HEK293T (cell line): Measurements from ENCODE around the gene GSAP.
"Not testable (repeated sequence)": the region's sequence is repeated elsewhere in the genome, so short reads cannot be mapped to it uniquely, and the experiment has no call there.

ENCODE experiments used
- CTCF ChIA-PET: fragments of 350-600 bp; formaldehyde crosslinking; extraction: SDS; loops from one replicate; lab custom pipeline; 2021; ENCODE audit warnings: antibody characterized with exemption, inconsistent platforms; lab: Yijun Ruan, JAX
- POLR2A ChIA-PET: fragments of 350-600 bp; formaldehyde crosslinking; extraction: SDS; loops from one replicate; lab custom pipeline; 2020; ENCODE audit warnings: antibody characterized with exemption, inconsistent platforms; lab: Yijun Ruan, JAX
- DNase-seq: peaks from one replicate; pipeline ENCODE4 v3.0.0; 2012; ENCODE audit warnings: mixed read lengths; ENCODE audit errors: extremely low spot score
- ARNT ChIP-seq: fragments of 450-650 bp; IDR thresholded peaks from 2 replicates; pipeline ENCODE4 v1.6.1; 2017; ENCODE audit warnings: mild to moderate bottlenecking
- BHLHE40 ChIP-seq: fragments of 450-650 bp; IDR thresholded peaks from 2 replicates; pipeline ENCODE4 v1.6.1; 2016; ENCODE audit warnings: mild to moderate bottlenecking, moderate library complexity, borderline replicate concordance
- CTBP1 ChIP-seq: fragments of 450-650 bp; IDR thresholded peaks from 2 replicates; pipeline ENCODE4 v1.6.1; 2016; ENCODE audit warnings: borderline replicate concordance
- ELF4 ChIP-seq: fragments of 450-650 bp; IDR thresholded peaks from 2 replicates; pipeline ENCODE4 v1.6.1; 2017; ENCODE audit warnings: antibody characterized with exemption
- FOXA1 ChIP-seq: fragments of 450-650 bp; IDR thresholded peaks from 2 replicates; pipeline ENCODE4 v1.6.1; 2016; ENCODE audit warnings: mild to moderate bottlenecking
- FOXK2 ChIP-seq: fragments of 450-650 bp; IDR thresholded peaks from 2 replicates; pipeline ENCODE4 v1.6.1; 2016; ENCODE audit warnings: mild to moderate bottlenecking
- FOXM1 ChIP-seq: fragments of 450-650 bp; IDR thresholded peaks from 2 replicates; pipeline ENCODE4 v1.6.1; 2017; ENCODE audit warnings: mild to moderate bottlenecking, borderline replicate concordance
- HDGF ChIP-seq: fragments of 450-650 bp; IDR thresholded peaks from 2 replicates; pipeline ENCODE4 v1.6.1; 2017; ENCODE audit warnings: antibody characterized with exemption, borderline replicate concordance
- L3MBTL2 ChIP-seq: fragments of 450-650 bp; conservative IDR thresholded peaks from 2 replicates; pipeline ENCODE4 v1.6.1; 2016; ENCODE audit warnings: mild to moderate bottlenecking
- LEF1 ChIP-seq: fragments of 450-650 bp; IDR thresholded peaks from 2 replicates; pipeline ENCODE4 v1.6.1; 2017; ENCODE audit warnings: mild to moderate bottlenecking, borderline replicate concordance
- NFRKB ChIP-seq: fragments of 450-650 bp; IDR thresholded peaks from 2 replicates; pipeline ENCODE4 v1.6.1; 2016; ENCODE audit warnings: mild to moderate bottlenecking, moderate library complexity
- PKNOX1 ChIP-seq: fragments of 450-650 bp; IDR thresholded peaks from 2 replicates; pipeline ENCODE4 v1.6.1; 2016
- SP1 ChIP-seq: fragments of 450-650 bp; IDR thresholded peaks from 2 replicates; pipeline ENCODE4 v1.6.1; 2017
- SUZ12 ChIP-seq: fragments of 450-650 bp; IDR thresholded peaks from 2 replicates; pipeline ENCODE4 v1.6.1; 2016; ENCODE audit warnings: mild to moderate bottlenecking
- TARDBP ChIP-seq: fragments of 450-650 bp; IDR thresholded peaks from 2 replicates; pipeline ENCODE4 v1.6.1; 2016
- ZNF384 ChIP-seq: fragments of 450-650 bp; IDR thresholded peaks from 2 replicates; pipeline ENCODE4 v1.6.1; 2016

Gene GSAP

GRCh38 chr7:77454802-77455201 lies 38.7 kb upstream of the GSAP start:
- CTCF ChIA-PET = no interaction called here

DNA sequence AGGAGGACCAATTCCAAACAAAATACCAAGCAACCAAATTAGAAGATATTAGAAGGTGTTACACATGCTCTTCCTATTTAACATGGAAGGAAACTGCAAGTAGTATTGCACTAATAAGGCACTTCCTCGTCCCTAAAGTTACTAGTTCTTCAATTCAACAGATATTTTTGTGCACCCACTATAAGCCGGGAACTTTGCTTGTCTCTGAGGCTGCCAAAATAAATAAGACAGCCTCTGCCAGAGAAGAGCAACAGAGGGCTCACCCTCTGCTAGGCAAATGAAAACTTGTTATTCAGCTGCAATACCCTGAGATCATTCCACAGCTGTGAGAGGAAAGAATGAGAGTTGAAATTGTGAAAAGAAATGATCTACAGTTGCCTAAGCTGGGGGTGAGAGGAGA lies 37.4 kb upstream of the GSAP start:
- DNase-seq = no peak
- no peak for TF ChIP-seq ELF4
- TF ChIP-seq FOXM1 = no peak
- TF ChIP-seq ZNF384 = no peak
- no peak for TF ChIP-seq FOXK2
- no peak for TF ChIP-seq L3MBTL2
- TF ChIP-seq TARDBP = no peak
- no peak for TF ChIP-seq LEF1
- TF ChIP-seq BHLHE40 = no peak
- no peak for TF ChIP-seq PKNOX1
- no peak for TF ChIP-seq SP1
- TF ChIP-seq HDGF = no peak
- TF ChIP-seq ARNT = no peak
- TF ChIP-seq SUZ12 = no peak
- no peak for TF ChIP-seq NFRKB
- no peak for TF ChIP-seq FOXA1
- TF ChIP-seq CTBP1 = no peak
- ChIA-PET CTCF (no interaction called here), POLR2A (no interaction called here)

More at GRCh38 chr7:77454802-77455201, 38.7 kb upstream of the GSAP start:
- TF ChIP-seq L3MBTL2 (no peak), LEF1 (no peak), ELF4 (no peak), TARDBP (no peak), NFRKB (no peak), HDGF (no peak), PKNOX1 (no peak), BHLHE40 (no peak), SUZ12 (no peak), ZNF384 (no peak), FOXK2 (no peak), FOXA1 (no peak)
- POLR2A ChIA-PET = no interaction called here
- no peak for DNase-seq

DNA sequence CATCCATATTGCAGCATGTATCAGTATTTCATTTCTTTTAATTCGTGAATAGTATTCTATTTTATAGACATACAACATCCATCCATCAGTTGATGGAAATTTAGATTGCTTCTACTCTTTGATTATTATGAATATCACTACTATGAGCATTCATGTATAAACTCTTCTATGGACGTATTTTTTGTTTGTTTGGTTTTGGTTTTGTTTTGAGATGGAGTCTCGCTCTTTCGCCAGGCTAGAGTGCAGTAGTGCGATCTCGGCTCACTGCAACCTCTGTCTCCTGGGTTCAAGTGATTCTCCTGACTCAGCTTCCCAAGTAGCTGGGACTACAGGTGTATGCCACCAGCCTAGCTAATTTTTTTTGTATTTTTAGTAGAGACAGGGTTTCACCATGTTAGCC lies 35.8 kb upstream of the GSAP start:
- CTCF ChIA-PET, POLR2A ChIA-PET, DNase-seq: not testable (repeated sequence)

- DNase-seq = no peak
- ChIA-PET POLR2A (no interaction called here), CTCF (no interaction called here)
- no peak for TF ChIP-seq ZNF384
- no peak for TF ChIP-seq PKNOX1
- TF ChIP-seq ARNT = no peak
- no peak for TF ChIP-seq BHLHE40
- TF ChIP-seq L3MBTL2 = no peak
- no peak for TF ChIP-seq FOXK2
- no peak for TF ChIP-seq FOXA1
- TF ChIP-seq ELF4 = no peak
- no peak for TF ChIP-seq SP1
- no peak for TF ChIP-seq TARDBP
- TF ChIP-seq SUZ12 = no peak
- TF ChIP-seq NFRKB = no peak
- no peak for TF ChIP-seq CTBP1
- TF ChIP-seq HDGF = no peak
- no peak for TF ChIP-seq FOXM1
- no peak for TF ChIP-seq LEF1
Observed at GRCh38 chr7:77450613-77451012, 34.5 kb upstream of the GSAP start.

DNA sequence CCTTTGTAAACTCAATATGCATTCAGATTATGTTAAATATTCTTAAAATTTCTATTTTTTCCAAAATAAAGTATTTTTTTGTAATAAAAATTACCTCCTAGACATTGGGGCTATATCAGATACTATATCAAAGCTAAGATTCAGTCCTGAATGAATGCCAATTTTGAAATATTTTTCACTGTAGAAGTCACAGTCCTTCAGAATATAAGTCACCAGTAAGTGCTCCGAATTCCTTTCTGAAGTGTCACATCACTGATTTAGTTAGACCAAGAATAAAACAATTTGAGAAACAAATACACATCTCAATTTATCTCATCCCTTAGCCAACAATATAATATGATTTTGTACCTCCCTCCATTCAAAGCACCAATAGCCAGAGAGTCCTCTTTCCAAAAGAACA lies 33.9 kb upstream of the GSAP start:
- CTCF ChIA-PET = no interaction called here

GRCh38 chr7:77447616-77448015 lies 31.5 kb upstream of the GSAP start:
- ChIA-PET POLR2A (no interaction called here), CTCF (no interaction called here)
- no peak for TF ChIP-seq FOXK2
- TF ChIP-seq ZNF384 = no peak
- no peak for TF ChIP-seq ELF4
- TF ChIP-seq FOXA1 = no peak
- no peak for TF ChIP-seq PKNOX1
- no peak for TF ChIP-seq FOXM1
- TF ChIP-seq HDGF = no peak
- no peak for TF ChIP-seq SUZ12
- TF ChIP-seq NFRKB = no peak
- no peak for TF ChIP-seq LEF1
- no peak for DNase-seq

More for the DNA sequence above, 33.9 kb upstream of the GSAP start:
- POLR2A ChIA-PET = no interaction called here
- DNase-seq = no peak
- no peak for TF ChIP-seq FOXK2
- TF ChIP-seq L3MBTL2 = no peak
- no peak for TF ChIP-seq LEF1
- TF ChIP-seq ZNF384 = no peak
- TF ChIP-seq FOXA1 = no peak
- no peak for TF ChIP-seq SUZ12
